Measurements from ENCODE around the gene SCRG1.

Gene SCRG1

DNA sequence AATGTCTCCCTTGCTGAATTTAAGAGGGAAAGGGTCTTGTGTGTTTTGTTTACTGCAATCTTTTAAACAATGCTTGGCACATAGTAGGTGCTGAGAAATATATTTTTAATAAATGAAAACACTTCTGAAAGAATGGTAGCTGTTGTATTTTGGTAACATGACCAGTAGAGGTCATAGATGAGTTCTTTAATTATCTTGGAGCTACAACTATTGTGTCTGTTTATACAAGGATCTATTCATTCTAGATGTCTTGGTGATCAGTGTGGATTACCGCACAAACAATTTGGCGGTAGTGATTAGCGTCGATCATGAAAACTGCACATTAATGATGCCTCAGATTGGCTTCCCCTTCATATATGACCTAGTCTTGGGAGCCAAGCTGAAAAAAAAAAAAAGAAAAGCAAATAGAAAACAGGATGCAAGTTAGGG lies 21.4 kb upstream of the SCRG1 start:
- no peak for TF ChIP-seq GATA2 (IDR thresholded peaks at IDR 0.05; ENCODE audit: low read depth, low read length)
- TF ChIP-seq GATA3 (IDR thresholded peaks at IDR 0.05; ENCODE audit: low read depth, low read length) = no peak

DNA sequence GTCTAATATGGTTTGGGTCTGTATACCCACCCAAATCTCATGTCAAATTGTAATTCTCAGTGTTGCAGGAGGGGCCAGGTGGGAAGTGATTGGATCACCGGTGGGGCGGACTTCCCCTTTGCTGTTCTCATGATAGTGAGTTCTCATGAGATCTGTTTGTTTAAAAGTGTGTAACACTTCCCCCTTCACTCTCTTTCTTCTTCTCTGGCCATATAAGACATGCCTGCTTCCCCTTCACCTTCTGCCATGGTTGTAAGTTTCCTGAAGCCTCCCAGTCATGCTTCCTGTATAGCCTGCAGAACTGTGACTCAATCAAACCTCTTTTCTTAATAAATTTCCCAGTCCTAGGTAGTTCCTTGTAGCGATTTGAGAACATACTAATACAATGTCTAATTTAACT lies 19.7 kb upstream of the SCRG1 start:
- TF ChIP-seq GATA3 (IDR thresholded peaks at IDR 0.05; ENCODE audit: low read depth, low read length) = no peak
- no peak for TF ChIP-seq GATA2 (IDR thresholded peaks at IDR 0.05; ENCODE audit: low read depth, low read length)

DNA sequence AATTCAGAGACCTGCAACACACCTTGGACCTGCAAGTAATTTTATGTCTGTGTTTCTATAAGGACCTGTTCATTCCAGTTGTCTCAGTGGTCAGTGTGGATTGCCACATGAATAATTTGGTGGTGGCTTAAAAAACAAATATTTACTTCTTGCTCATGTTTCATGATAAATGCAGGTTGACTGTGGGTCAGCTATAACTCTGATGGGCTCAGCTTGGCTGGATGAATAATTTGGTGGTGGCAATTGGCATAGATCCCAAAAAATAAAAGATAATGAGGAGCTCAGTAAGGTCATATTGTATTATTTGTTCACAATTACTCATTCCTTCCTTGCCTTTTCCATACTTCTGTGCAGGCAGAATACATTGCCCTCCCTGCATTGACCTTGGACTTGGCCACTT lies 18.9 kb upstream of the SCRG1 start:
- TF ChIP-seq GATA2 (IDR thresholded peaks at IDR 0.05; ENCODE audit: low read depth, low read length) (no peak), GATA3 (IDR thresholded peaks at IDR 0.05; ENCODE audit: low read depth, low read length) (no peak)

DNA sequence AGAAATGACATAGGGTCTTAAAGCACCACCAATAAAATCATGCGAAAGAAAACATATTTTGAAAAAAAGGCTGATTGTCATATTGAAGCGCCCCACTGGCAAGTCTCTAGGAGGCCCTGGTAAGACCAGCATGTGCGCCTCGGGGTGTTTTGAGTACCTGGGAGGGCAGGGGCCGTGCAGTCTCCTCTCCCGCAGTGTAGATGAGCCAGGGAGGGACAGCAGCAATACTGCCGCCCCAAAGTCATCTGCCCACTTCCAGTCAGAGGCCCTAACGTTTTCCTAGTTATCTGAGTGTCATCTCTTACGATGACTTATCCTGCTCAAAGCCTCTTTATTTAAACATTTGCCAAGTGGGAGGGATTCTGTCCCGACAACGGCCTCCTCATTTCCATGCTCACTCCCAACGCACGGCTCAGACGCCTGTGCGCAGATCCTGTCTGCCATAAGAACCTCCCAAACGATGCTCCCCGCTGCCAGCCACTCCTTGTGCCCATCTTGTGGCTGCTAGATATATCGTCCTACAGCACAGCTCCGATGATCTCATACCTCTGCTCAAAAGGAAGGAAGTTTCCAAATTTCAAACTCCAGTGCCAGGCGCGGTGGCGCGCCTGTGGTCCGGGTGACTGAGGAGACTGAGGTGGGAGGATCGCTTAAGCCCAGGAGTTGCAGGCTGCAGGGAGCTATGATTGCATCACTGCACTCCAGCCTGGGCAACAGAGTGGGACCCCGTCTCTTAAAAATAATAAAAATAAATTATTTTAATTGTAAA lies 17.2 kb upstream of the SCRG1 start:
- TF ChIP-seq GATA2 (IDR thresholded peaks at IDR 0.05; ENCODE audit: low read depth, low read length) (no peak), GATA3 (IDR thresholded peaks at IDR 0.05; ENCODE audit: low read depth, low read length) (no peak)

DNA sequence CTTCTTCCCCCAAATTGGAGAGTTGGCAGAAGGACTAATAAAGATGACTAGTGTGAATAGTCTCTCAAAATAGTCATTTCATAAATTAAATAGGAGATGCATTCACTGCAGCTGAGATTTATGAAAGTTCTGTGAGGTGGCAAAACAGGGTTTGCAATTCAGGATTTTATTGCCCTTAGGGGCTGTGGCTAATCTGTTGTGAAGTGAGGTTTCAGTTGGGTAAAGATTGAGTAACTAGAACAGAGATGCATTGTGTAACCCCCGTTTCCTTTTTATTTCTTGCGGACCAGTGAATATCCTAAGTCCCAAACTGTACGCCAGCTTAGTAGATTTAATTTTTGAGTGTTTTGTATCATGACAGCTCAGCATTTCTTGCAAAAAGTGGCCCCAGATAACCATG lies 16.2 kb upstream of the SCRG1 start:
- TF ChIP-seq GATA3 (IDR thresholded peaks at IDR 0.05; ENCODE audit: low read depth, low read length) = no peak
- no peak for TF ChIP-seq GATA2 (IDR thresholded peaks at IDR 0.05; ENCODE audit: low read depth, low read length)

DNA sequence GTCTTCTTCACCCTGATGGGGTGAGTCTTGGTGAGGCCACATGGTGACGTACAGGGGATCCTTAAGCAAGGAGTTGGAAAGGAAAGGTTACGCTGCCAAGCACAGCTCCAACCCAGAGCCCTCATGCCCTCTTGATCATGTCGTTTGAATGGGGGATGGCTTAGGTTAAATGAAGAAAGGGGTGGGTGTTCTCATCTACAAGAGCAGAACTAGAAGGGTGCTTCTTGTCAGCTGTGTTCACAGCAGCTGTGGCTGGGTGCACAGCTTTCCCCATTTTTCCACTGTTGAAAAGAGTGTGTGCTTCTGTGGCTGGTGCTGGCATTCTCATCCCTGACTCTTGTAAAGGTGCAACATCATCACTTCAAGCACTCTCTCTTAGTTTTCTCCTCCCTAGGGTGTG lies 15.5 kb upstream of the SCRG1 start:
- TF ChIP-seq GATA2 (IDR thresholded peaks at IDR 0.05; ENCODE audit: low read depth, low read length) (no peak), GATA3 (IDR thresholded peaks at IDR 0.05; ENCODE audit: low read depth, low read length) (no peak)

- TF ChIP-seq GATA3 (IDR thresholded peaks at IDR 0.05; ENCODE audit: low read depth, low read length) (no peak), GATA2 (IDR thresholded peaks at IDR 0.05; ENCODE audit: low read depth, low read length) (no peak)
Measured at GRCh38 chr4:173413036-173413435, 14.1 kb upstream of the SCRG1 start.

DNA sequence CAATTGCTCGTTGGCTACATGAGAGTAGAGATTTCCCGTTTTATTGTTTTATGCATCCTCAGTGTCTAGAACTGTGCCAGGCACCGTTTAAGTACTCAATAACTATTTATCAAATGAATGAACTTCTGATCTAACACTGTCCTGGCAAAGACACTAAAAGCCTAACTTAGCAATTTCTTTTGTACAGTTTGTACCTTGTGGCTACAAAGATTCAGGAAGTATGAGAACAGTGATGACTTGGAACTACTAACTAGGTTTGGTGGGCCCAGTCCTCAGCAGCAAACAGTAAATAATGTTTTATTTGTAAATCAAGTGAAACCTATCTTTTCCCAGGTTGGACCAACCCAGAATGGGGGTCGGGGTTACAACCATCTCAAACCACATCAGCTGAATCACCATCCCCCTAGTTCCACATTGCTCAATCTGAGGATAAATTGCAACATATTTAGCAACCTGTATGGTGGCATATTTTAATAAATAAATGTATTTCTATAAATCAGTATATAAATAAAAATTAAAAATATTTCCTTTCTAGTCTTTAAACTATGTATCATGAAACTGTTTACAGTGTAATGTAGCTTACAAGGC lies 12.3 kb upstream of the SCRG1 start:
- TF ChIP-seq GATA3 (IDR thresholded peaks at IDR 0.05; ENCODE audit: low read depth, low read length) (no peak), GATA2 (IDR thresholded peaks at IDR 0.05; ENCODE audit: low read depth, low read length) (no peak)

DNA sequence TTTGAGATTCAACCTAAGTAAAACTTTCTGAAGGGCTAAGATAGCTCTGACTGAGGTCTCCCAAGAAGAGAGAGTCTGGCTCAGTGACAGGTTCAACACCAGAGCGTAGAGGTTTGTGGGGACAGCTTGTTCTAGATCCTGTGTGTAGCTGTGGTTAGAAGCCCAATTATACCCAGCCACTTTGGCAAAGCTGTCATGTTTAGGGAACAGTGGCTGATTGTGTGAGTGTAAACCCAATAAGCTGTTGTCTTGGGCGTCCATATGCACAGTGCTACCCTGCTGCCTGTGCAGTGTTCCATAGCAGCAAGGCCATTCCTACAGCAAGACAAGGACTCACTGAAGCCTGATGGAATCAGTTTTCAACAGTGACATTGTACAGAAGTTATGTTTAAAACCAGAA lies 11.2 kb upstream of the SCRG1 start:
- TF ChIP-seq GATA2 (IDR thresholded peaks at IDR 0.05; ENCODE audit: low read depth, low read length) (no peak), GATA3 (IDR thresholded peaks at IDR 0.05; ENCODE audit: low read depth, low read length) (no peak)

- TF ChIP-seq GATA2 (IDR thresholded peaks at IDR 0.05; ENCODE audit: low read depth, low read length) = no peak
- no peak for TF ChIP-seq GATA3 (IDR thresholded peaks at IDR 0.05; ENCODE audit: low read depth, low read length)
Measured at GRCh38 chr4:173405840-173406606, 7.1 kb upstream of the SCRG1 start.

DNA sequence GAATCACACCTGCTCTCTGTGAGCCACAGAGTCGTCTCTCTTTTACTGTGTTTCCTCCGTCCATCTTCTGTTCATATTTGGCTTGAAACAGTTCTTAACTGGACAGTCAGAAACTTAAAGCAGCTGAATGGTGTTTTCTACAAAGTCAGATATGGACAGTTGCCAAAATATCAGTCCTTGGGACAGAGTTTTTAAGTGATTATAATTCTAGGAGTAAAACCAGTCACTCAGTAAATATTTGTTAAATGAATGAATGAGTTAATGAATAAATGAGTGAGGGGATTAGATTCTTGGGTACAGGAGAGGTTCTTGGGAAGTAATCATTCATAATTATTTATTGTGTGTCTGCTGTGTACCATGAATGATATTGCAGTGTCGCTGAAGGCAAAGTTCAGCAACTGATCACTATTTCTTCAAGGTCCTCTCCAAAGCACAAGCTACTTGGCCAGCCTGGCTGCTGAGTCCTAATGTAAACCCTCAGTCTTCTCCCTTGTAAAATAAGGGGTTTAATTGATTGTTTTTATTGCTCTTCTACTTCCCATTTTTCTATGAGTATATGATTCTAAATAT lies 5.5 kb upstream of the SCRG1 start:
- no peak for TF ChIP-seq GATA2 (IDR thresholded peaks at IDR 0.05; ENCODE audit: low read depth, low read length)
- TF ChIP-seq GATA3 (IDR thresholded peaks at IDR 0.05; ENCODE audit: low read depth, low read length) = no peak

GRCh38 chr4:173403051-173403450 lies 4.1 kb upstream of the SCRG1 start:
- TF ChIP-seq GATA2 (IDR thresholded peaks at IDR 0.05; ENCODE audit: low read depth, low read length) = no peak
- no peak for TF ChIP-seq GATA3 (IDR thresholded peaks at IDR 0.05; ENCODE audit: low read depth, low read length)

GRCh38 chr4:173401063-173401462 lies 2.1 kb upstream of the SCRG1 start:
- TF ChIP-seq GATA2 (IDR thresholded peaks at IDR 0.05; ENCODE audit: low read depth, low read length) = no peak
- no peak for TF ChIP-seq GATA3 (IDR thresholded peaks at IDR 0.05; ENCODE audit: low read depth, low read length)

DNA sequence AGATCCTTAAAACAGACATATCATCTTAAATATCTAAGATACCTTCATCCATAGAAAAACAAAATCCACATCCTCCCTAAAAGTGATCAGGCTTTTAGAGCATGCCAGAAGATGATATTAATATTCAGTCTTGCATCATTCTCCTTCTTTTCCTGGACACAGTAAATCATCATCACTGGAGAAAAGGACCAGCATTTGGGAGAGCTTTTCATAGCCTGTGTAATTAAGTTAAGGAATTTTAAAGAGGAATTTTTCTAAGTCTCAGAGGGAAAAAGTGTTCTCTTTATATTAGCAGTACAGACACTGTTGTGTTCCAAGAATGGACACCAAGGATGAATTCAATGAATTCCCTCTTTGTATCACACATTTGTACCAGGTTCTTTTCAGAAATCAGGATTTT lies 696 bp downstream of the SCRG1 start:
- TF ChIP-seq GATA3 (IDR thresholded peaks at IDR 0.05; ENCODE audit: low read depth, low read length) (no peak), GATA2 (IDR thresholded peaks at IDR 0.05; ENCODE audit: low read depth, low read length) (no peak)
